ENCODE data around the gene KANSL1L.
"Not testable (repeated sequence)": the region's sequence is repeated elsewhere in the genome, so short reads cannot be mapped to it uniquely, and the experiment has no call there.

KANSL1L gene

DNA sequence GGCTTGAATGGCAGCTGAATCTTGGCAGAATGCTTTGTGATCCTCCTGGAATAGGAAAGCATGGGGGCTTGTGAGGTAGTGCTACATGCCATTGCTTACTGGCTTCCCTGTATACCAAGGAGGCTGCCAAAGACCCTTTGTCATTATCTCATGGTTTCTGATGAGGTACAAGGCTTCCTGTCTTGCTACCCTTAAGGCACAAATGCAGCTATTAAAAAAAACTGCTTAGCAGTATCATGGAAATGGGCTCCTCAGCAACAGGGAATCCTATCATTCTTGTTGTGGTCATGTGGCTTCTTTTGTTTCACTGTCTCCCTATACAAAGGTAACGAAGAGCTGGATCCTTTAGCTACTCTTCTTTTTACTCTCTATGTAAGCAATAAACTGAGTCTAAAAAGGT, 6.6 kb upstream of the KANSL1L start:
- DNase-seq (ENCODE audit: low read depth in 3 of 3, low spot score in 1 of 3): no peak

- not testable (repeated sequence) for DNase-seq (ENCODE audit: low read depth in 3 of 3, low spot score in 1 of 3)
Observed at GRCh38 chr2:210177115-210177514, 5.9 kb upstream of the KANSL1L start.

DNA sequence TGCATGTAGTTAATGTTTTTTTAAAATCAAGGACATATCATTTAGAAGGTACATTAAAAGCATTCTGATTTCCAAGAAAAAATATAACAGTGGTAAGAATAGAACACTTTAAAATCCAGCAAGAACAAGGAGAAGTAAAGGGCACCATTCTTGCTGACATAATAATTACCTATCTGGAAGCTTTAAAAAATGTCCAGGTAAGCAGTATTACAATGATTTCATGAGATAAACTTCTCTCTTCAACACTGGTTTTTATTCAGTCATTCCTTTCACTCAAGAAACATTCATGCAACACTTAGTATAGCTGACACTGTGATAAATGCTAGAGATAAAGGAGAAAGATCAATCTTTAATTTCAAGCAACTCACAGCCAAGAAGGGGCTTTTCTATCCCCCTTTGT, 2.9 kb upstream of the KANSL1L start:
- no peak for DNase-seq (ENCODE audit: low read depth in 3 of 3, low spot score in 1 of 3)

GRCh38 chr2:210172219-210172575, 988 bp upstream of the KANSL1L start:
- DNase-seq (ENCODE audit: low read depth in 3 of 3, low spot score in 1 of 3): no peak

- peak; percentile 89 to 95 (median 94) for DNase-seq (ENCODE audit: low read depth in 3 of 3, low spot score in 1 of 3)
Observed at GRCh38 chr2:210170446-210171303, 534 bp downstream of the KANSL1L start.

DNA sequence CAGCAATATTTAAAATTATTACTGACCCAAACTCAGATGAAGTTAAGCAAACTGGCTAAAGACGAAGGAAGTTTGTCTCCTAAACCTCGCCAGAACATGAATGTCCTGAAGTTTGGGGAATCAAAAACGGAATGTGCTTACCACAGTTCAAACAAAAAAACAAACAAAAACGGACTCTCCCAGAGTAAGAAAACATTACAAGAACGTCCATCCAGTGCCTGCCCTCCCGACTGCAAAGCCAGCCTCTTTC, 1.1 kb downstream of the KANSL1L start:
- no peak for DNase-seq (ENCODE audit: low read depth in 3 of 3, low spot score in 1 of 3)

DNA sequence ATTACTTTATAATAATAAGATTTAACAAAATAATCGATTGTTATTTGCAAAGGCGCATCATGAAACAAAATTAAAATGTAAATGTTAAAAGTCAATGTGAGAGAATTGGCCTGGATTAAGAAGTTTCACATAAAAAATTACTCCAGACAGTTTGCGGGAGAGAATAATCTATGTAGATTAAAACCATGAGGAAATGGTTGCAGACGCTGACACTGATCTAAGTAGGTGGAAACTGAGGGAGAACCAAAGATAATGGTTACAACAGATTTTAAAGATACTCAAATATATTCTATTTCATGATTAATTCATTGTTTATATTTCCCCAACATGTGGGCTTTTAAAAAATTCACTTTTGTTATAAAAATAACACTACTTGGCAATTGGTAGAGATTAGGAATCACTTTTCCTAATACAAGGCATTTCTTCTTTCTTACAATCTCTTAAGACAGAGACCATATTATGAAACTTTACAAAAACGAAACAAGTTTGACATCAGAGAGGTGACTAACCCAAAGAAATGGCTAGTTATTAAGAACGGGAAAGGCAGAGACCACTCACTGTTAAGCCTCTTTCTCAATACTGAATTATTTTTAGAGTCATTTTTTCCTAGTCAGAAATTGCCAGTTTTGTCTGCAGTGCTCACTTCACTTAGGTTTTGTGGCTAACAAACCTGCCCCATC, 1.6 kb downstream of the KANSL1L start:
- no peak for DNase-seq (ENCODE audit: low read depth in 3 of 3, low spot score in 1 of 3)

DNA sequence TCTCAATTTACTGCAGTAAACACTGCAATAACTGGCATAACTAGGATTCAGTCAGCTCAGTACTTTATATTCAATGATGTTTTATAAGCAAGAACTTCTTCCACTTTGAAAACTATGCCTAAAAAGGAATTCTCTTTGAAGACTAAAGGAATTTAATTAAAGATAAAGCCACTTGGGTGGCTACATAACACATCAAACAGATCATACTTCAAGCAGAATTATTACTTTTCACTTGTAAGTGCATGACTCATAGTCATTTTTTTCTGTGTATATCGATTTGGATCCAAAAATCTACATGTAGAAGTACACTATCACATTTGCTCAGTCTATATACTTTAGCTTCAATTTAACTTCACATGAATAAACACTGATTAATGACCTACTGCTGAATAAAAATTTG, 4.0 kb downstream of the KANSL1L start:
- no peak for DNase-seq (ENCODE audit: low read depth in 3 of 3, low spot score in 1 of 3)

DNA sequence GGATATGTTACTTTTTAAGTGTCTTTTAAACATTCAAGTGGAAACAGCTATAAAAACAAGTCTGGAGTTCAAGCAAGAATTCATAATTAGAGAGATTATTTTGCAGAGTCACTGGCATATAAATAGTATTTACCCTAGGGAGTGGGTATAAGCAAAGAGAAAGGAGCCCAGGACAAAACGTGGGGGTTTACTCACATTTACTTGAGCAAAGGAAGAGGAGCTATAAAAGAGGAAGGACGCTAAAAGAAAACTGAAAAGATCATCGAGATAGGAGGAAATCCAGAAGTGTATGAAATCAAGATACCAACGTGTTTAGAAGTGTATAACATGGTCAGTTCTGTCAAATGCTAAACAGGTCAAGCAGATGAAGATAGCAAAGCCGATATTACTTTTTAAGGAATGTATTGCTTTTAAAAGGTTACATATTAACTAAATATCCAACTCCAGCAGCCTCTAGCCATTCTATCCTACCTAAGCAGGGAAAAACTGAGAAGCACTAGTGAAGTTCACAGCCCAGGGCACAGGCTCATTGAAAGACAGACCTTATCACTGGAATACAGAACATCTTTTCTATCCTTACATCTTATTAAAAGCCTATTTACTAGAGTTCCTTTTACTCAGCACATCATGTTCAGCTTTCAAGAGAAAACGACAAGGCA, 8.6 kb downstream of the KANSL1L start:
- DNase-seq (ENCODE audit: low read depth in 3 of 3, low spot score in 1 of 3): no peak

- DNase-seq (ENCODE audit: low read depth in 3 of 3, low spot score in 1 of 3): no peak
Observed at GRCh38 chr2:210159059-210159458, 12.2 kb downstream of the KANSL1L start.

- DNase-seq (ENCODE audit: low read depth in 3 of 3, low spot score in 1 of 3): no peak
Observed at GRCh38 chr2:210158236-210158635, 13.0 kb downstream of the KANSL1L start.

- DNase-seq (ENCODE audit: low read depth in 3 of 3, low spot score in 1 of 3): no peak
Observed at GRCh38 chr2:210157526-210157925, 13.7 kb downstream of the KANSL1L start.

DNA sequence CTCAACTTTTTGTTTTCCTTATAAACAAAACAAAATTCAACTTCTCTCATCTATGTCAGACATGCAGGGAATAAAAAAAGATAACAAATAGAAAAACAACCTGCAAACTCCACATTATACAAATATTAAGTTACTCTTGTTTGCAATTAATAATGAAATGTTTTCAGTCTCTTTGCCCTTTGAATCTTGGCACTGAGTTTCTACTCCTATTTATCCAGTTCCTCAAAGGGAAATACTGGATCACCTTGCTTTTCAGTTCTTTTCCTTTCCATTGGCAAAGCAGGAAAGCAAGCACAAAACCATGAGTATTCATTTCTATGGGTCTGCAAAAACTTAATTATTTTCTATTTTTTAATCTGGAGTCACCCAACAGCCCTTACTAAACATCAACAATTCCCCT, 23.6 kb downstream of the KANSL1L start:
- no peak for DNase-seq (ENCODE audit: low read depth in 3 of 3, low spot score in 1 of 3)

DNA sequence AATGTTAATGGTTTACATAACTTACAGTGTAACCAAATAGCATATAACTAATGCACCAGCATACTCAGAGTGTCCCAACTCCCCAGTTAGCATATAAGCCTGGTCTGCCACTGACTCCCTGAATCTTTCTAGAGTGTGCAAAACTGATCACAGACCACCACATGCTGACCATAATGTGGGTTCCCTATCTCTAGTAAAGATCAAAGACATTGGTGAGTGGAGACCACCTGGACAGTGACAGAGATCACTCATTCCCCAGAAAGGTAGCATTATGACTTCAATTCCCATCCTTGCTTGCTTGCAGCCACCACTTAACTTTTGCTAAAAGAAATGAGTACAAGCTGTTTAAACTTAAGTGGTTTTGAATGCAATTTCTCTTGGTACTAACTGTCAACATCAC, 39.0 kb downstream of the KANSL1L start:
- no peak for DNase-seq (ENCODE audit: low read depth in 3 of 3, low spot score in 1 of 3)

DNA sequence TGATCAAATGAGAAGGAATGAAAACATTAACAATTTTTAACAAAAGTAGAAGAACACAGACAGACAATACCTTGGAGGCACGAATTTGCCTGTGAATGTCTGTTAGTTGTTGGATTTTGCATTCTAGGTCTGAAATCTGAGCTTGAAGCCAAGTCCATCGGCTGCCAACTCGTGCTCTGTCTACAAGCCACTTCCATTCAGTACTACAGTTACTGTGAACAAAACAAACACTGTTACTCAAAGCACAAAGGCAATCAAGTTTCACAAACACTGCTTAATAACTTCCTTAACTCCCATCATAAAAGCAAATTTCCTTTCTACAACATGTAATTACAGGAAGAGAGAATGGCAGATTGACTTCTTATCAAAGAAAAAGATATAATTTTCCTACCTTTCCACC, 42.2 kb downstream of the KANSL1L start:
- DNase-seq (ENCODE audit: low read depth in 3 of 3, low spot score in 1 of 3): no peak

GRCh38 chr2:210113614-210114235, 57.5 kb downstream of the KANSL1L start:
- DNase-seq (ENCODE audit: low read depth in 3 of 3, low spot score in 1 of 3): no peak

DNA sequence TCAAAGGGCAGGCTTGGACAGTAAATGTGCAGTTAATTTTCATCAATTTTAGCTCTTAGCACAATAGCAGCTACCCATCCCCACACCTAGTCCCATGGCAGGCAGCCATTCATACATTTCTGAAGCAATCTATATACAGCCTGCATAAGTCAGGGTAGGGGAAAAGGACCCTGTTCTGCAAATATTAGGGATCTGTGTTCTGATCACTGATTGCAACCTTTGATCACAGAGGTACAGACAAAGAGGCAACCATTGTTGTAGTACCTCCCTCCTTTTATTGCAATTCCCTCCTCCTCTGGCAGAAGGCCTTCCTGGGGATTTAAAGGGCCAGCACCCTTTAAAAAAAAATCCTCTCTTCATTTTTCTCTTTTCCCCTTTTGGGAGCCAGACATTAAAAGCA, 58.3 kb downstream of the KANSL1L start:
- DNase-seq (ENCODE audit: low read depth in 3 of 3, low spot score in 1 of 3): no peak

DNA sequence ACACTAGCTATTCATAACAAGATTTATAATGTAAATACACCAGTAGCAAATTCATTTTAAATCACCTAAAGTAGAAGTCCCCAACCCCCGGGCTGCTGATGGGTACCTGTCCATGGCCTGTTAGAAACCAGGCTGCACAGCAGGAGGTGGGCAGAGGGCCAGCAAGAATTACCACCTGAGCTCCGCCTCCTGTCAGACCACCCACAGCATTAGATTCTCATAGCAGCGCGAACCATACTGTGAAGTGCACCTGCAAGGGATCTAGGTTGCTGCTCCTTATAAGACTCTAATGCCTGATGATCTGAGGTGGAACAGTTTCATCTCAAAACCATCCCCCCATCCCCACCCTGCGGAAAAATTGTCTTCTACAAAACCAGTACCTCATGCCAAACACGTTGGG, 71.3 kb downstream of the KANSL1L start:
- no peak for DNase-seq (ENCODE audit: low read depth in 3 of 3, low spot score in 1 of 3)

DNA sequence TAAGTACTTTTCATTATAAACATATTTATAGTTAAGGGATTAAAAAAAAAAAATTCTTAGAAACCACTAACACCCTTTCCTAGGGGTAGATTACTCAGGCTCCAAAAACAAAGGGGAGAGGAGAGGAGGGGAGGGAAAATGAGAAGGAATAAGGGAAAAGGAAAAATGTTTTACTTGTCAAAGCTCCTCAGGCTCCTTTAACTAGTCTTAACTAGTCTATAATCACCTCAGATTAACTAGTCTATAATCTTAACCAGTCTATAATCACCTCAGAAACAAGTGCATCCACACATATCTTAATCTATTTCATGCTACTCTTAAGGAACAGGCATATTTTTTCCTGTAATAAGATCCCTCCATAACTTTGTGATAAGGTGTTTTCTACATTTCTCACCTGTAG, 76.4 kb downstream of the KANSL1L start:
- DNase-seq (ENCODE audit: low read depth in 3 of 3, low spot score in 1 of 3): no peak

DNA sequence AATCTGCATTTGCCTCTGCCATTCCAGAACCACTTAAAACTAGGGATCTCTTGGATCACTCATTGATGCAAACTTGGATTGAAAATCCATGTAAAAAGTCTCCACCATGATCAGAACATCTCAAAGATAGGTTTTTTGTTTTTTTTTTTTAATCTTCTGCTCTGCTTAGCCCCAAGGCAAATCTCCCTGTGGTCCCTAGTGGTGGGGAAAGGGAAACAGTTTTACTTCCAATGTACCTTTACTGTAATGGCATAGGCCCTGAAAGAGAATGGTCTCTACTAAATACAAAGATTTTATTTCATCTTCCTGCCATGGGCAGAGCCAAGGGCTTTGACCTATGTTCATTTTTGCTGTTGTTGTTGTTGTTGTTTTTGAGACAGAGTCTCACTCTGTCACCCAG, 78.4 kb downstream of the KANSL1L start:
- no peak for DNase-seq (ENCODE audit: low read depth in 3 of 3, low spot score in 1 of 3)

DNA sequence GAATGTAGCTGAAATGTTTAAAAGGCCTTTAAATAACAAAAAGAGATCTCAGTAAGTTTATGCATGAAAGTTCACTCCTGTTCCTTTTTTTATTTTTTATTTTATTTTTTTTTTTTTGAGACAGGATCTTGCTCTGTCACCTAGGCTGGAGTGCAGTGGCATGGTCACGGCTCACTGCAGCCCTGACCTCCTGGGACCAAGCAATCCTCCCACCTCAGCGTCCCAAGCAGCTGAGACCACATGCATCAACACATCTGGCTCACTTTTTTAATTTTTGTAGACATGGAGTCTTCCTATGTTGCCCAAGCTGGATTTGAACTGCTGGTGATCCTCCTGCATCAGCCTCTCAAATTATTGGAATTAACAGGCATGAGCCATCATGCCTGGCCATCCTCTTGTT, 84.3 kb downstream of the KANSL1L start:
- DNase-seq (ENCODE audit: low read depth in 3 of 3, low spot score in 1 of 3): no peak

- DNase-seq (ENCODE audit: low read depth in 3 of 3, low spot score in 1 of 3): no peak
Observed at GRCh38 chr2:210086292-210086691, 84.9 kb downstream of the KANSL1L start.

All from stimulated activated CD4-positive, alpha-beta T cell treated with anti-CD3 and anti-CD28 coated beads, TNF-alpha, amount 100 ng/mL, for 1 hour (primary cell).